GM12878 (cell line): ENCODE measurements around the gene HPD. TPM values are rescaled to one million over a fixed set of nuclear protein-coding genes. Genes with fewer than 3 reads are reported as not detected.

Experiments
- CBX5 ChIP-seq: sonication (generic); IDR thresholded peaks from 2 replicates; pipeline ENCODE4 v1.6.1; 2016; ENCODE audit warnings: low read depth, moderate library complexity, mild to moderate bottlenecking, inconsistent platforms
- CREM ChIP-seq: IDR thresholded peaks from 2 replicates; pipeline ENCODE4 v1.6.1; 2014; ENCODE audit warnings: antibody characterized with exemption, low read depth
- FOS ChIP-seq: IDR thresholded peaks from 3 replicates; pipeline ENCODE4 v1.6.1; 2011; ENCODE audit warnings: borderline replicate concordance; ENCODE audit not compliant: insufficient read length; ENCODE audit errors: extremely low read depth
- FOXK2 ChIP-seq: fragments of 450-650 bp; IDR thresholded peaks from 2 replicates; pipeline ENCODE4 v1.6.1; 2017; ENCODE audit warnings: mild to moderate bottlenecking, moderate library complexity
- IKZF1 ChIP-seq: fragments of 450-650 bp; conservative IDR thresholded peaks from 2 replicates; pipeline ENCODE4 v1.6.1; 2017; ENCODE audit warnings: antibody characterized with exemption, mild to moderate bottlenecking
- IKZF2 ChIP-seq, 2 experiments: fragments of 450-650 bp; IDR thresholded peaks; 2 replicates each; pipeline ENCODE4 v1.6.1; 2017; ENCODE audit warnings: mild to moderate bottlenecking in 2 of 2, moderate library complexity in 2 of 2
- JUNB ChIP-seq: IDR thresholded peaks from 2 replicates; pipeline ENCODE4 v1.6.1; 2016; ENCODE audit warnings: antibody characterized with exemption, mild to moderate bottlenecking
- LARP7 ChIP-seq: fragments of 450-650 bp; IDR thresholded peaks from 2 replicates; pipeline ENCODE4 v1.6.1; 2017; ENCODE audit warnings: mild to moderate bottlenecking
- MEF2B ChIP-seq: fragments of 450-650 bp; IDR thresholded peaks from 2 replicates; pipeline ENCODE4 v1.6.1; 2018; ENCODE audit warnings: mild to moderate bottlenecking, moderate library complexity; ENCODE audit not compliant: partially characterized antibody, poor library complexity, severe bottlenecking
- NR2C2 ChIP-seq: IDR thresholded peaks from 2 replicates; pipeline ENCODE4 v1.6.1; 2011; ENCODE audit warnings: borderline replicate concordance, low read depth; ENCODE audit not compliant: control insufficient read depth, insufficient read length
- PAX8 ChIP-seq: fragments of 450-650 bp; IDR thresholded peaks from 2 replicates; pipeline ENCODE4 v1.6.1; 2017; ENCODE audit warnings: mild to moderate bottlenecking, moderate library complexity
- POLR2AphosphoS2 ChIP-seq: IDR thresholded peaks from 2 replicates; pipeline ENCODE4 v1.6.1; 2011; ENCODE audit warnings: low read depth, mild to moderate bottlenecking, low read length, improper control_type of control experiment, moderate library complexity
- POU2F2 ChIP-seq: IDR thresholded peaks from 3 replicates; pipeline ENCODE4 v1.6.1; 2011; ENCODE audit warnings: low read depth, mild to moderate bottlenecking, low read length, borderline replicate concordance
- SIN3A ChIP-seq: IDR thresholded peaks from 2 replicates; pipeline ENCODE4 v1.6.1; 2012; ENCODE audit warnings: low read depth, low read length, improper control_type of control experiment
- SMC3 ChIP-seq: IDR thresholded peaks from 2 replicates; pipeline ENCODE4 v1.6.1; 2011; ENCODE audit warnings: low read length, improper control_type of control experiment, borderline replicate concordance
- SP1 ChIP-seq: IDR thresholded peaks from one replicate; pipeline ENCODE4 v1.6.1; 2011; ENCODE audit warnings: low read depth, low read length
- SREBF1 ChIP-seq: IDR thresholded peaks from 2 replicates; pipeline ENCODE4 v1.6.1; 2012; ENCODE audit warnings: mild to moderate bottlenecking, low read length
- SUZ12 ChIP-seq: fragments of 200-600 bp; sonication (generic); IDR thresholded peaks from one replicate; pipeline ENCODE4 v1.6.1; 2018; ENCODE audit warnings: antibody characterized with exemption, mild to moderate bottlenecking; ENCODE audit not compliant: unreplicated experiment
- YBX1 ChIP-seq: fragments of 450-650 bp; IDR thresholded peaks from 2 replicates; pipeline ENCODE4 v1.6.1; 2016; ENCODE audit warnings: antibody characterized with exemption
- YY1 ChIP-seq: IDR thresholded peaks from 2 replicates; pipeline ENCODE4 v1.6.1; 2011; ENCODE audit warnings: low read depth, mild to moderate bottlenecking, low read length
- ZZZ3 ChIP-seq: IDR thresholded peaks from 2 replicates; pipeline ENCODE4 v1.6.1; 2011; ENCODE audit warnings: low read depth; ENCODE audit not compliant: control insufficient read depth, insufficient read length
- polyA plus RNA-seq, 11 experiments: library from polyadenylated mRNA; depleted of rRNA in 4 of 11; unstranded in 6 of 11; stranded (reverse) in 5 of 11; fragments of >200 nt; fragmentation: Nextera tagmentation in 4 of 11; fragmentation: Illumina TruSeq in 1 of 11; extraction: Ambion mirVana in 4 of 11; extraction: Trizol in 1 of 11; gene quantifications; 1 replicate in 1 of 11; 2 replicates in 10 of 11; pipeline versions ENCODE4 v1.2.1 to v1.2.3, GENCODE V29; 2011 to 2016; ENCODE audit warnings: inconsistent platforms in 2 of 11, missing spikeins in 2 of 11, low read depth in 1 of 11
- total RNA-seq, 4 experiments: library from RNA; depleted of rRNA in 3 of 4; stranded (reverse); fragments of >200 nt in 3 of 4; fragmentation: Illumina TruSeq in 1 of 4; extraction: Trizol in 1 of 4; gene quantifications; 2 replicates each; pipeline versions ENCODE4 v1.2.1 to v1.2.3, GENCODE V29; 2013 to 2021
- TF ChIP-seq, protein P1 (sequence below): IDR thresholded peaks from 2 replicates; pipeline ENCODE4 v1.6.1; 2011; ENCODE audit warnings: borderline replicate concordance, low read depth, mild to moderate bottlenecking, moderate library complexity, mixed read lengths, low read length; ENCODE audit not compliant: insufficient read depth; ENCODE audit errors: extremely low read length
- TF ChIP-seq, protein P2 (sequence below): fragments of 450-650 bp; IDR thresholded peaks from 2 replicates; pipeline ENCODE4 v1.6.1; 2016; ENCODE audit warnings: mild to moderate bottlenecking
- TF ChIP-seq, protein P3 (sequence below): IDR thresholded peaks from 2 replicates; pipeline ENCODE4 v1.6.1; 2012; ENCODE audit warnings: low read depth, low read length, improper control_type of control experiment
- TF ChIP-seq, protein P4 (sequence below): IDR thresholded peaks from 2 replicates; pipeline ENCODE4 v1.6.1; 2012; ENCODE audit warnings: low read depth, low read length, improper control_type of control experiment
- TF ChIP-seq, protein P5 (sequence below): fragments of 450-650 bp; conservative IDR thresholded peaks from 2 replicates; pipeline ENCODE4 v1.6.1; 2017; ENCODE audit warnings: mild to moderate bottlenecking, moderate library complexity

HPD gene
- total and polyA plus RNA-seq, 10 of the 15 experiments (the other 5 are each of a cell fraction or from before 2014, with no cell fraction given): 0.04 to 0.69 (median 0.28) TPM; not detected in 7

DNA sequence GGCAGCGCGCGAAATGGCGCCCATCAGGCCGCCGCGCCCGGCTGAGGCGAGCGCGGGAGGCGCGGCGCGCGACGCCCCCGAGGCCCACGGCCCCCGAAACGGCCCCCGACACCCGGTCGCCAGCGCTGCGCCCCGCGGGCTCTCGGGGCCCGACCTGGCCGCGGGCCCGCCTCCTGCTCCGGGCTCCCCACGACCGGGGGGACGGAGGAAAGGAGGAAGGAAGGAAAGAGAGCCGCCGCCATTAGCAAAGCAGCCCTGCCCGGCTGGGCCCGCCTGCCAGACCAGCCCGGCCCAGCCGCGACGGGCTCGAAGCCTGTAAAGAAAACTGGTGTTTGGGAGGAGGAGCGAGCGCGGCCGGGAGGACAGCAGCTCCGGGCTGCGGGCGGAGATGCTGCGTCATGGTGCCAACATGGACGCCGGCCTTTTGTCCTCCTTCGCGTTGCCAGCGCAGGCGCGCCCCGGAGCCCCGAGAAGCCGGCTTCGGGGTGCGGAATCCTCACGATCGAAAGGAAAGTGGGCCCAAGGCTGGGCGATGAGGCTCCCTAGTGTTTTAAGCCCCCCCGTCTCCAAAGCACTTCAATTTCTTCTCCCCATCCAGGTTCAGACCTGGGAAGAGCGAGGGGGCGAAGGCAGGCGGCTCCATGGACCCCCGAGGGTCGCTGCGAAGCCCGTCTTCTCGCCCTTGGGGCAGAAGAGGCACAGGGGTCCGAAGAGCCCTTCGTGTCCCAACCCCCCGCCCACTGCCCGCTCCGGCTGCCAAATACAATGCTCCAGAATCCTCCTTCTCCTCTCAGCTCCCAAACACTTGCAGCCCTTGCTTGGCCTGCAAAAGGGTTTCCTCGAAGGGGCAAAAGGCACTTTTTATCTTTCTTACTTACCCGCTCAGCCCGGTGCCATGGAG is 57.7 kb downstream of the HPD start (continued):
- no peak for TF ChIP-seq MEF2B
- no peak for TF ChIP-seq NR2C2
- TF ChIP-seq YY1: peak; percentile 92
- TF ChIP-seq JUNB: no peak
- TF ChIP-seq, protein P1, sequence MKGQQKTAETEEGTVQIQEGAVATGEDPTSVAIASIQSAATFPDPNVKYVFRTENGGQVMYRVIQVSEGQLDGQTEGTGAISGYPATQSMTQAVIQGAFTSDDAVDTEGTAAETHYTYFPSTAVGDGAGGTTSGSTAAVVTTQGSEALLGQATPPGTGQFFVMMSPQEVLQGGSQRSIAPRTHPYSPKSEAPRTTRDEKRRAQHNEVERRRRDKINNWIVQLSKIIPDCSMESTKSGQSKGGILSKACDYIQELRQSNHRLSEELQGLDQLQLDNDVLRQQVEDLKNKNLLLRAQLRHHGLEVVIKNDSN: no peak
- no peak for TF ChIP-seq ZZZ3
- TF ChIP-seq SIN3A: 0 out of 2 replicates have a peak, but pooled peaks have one; percentile 40
- TF ChIP-seq SMC3: no peak
- TF ChIP-seq, protein P2, sequence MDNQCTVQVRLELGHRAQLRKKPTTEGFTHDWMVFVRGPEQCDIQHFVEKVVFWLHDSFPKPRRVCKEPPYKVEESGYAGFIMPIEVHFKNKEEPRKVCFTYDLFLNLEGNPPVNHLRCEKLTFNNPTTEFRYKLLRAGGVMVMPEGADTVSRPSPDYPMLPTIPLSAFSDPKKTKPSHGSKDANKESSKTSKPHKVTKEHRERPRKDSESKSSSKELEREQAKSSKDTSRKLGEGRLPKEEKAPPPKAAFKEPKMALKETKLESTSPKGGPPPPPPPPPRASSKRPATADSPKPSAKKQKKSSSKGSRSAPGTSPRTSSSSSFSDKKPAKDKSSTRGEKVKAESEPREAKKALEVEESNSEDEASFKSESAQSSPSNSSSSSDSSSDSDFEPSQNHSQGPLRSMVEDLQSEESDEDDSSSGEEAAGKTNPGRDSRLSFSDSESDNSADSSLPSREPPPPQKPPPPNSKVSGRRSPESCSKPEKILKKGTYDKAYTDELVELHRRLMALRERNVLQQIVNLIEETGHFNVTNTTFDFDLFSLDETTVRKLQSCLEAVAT: peak; percentile 80; the same call in 1 of the 2 replicates
- TF ChIP-seq, protein P3, sequence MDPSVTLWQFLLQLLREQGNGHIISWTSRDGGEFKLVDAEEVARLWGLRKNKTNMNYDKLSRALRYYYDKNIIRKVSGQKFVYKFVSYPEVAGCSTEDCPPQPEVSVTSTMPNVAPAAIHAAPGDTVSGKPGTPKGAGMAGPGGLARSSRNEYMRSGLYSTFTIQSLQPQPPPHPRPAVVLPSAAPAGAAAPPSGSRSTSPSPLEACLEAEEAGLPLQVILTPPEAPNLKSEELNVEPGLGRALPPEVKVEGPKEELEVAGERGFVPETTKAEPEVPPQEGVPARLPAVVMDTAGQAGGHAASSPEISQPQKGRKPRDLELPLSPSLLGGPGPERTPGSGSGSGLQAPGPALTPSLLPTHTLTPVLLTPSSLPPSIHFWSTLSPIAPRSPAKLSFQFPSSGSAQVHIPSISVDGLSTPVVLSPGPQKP: no peak
- TF ChIP-seq YBX1: no peak
- no peak for TF ChIP-seq CBX5
- TF ChIP-seq IKZF1: no peak; the same call in 1 of the 2 replicates
- TF ChIP-seq FOXK2: no peak
- TF ChIP-seq IKZF2 (IDR thresholded peaks at IDR 0.05): no peak
- TF ChIP-seq, protein P4, sequence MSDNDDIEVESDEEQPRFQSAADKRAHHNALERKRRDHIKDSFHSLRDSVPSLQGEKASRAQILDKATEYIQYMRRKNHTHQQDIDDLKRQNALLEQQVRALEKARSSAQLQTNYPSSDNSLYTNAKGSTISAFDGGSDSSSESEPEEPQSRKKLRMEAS: no peak
- TF ChIP-seq, protein P5, sequence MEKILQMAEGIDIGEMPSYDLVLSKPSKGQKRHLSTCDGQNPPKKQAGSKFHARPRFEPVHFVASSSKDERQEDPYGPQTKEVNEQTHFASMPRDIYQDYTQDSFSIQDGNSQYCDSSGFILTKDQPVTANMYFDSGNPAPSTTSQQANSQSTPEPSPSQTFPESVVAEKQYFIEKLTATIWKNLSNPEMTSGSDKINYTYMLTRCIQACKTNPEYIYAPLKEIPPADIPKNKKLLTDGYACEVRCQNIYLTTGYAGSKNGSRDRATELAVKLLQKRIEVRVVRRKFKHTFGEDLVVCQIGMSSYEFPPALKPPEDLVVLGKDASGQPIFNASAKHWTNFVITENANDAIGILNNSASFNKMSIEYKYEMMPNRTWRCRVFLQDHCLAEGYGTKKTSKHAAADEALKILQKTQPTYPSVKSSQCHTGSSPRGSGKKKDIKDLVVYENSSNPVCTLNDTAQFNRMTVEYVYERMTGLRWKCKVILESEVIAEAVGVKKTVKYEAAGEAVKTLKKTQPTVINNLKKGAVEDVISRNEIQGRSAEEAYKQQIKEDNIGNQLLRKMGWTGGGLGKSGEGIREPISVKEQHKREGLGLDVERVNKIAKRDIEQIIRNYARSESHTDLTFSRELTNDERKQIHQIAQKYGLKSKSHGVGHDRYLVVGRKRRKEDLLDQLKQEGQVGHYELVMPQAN: no peak
- TF ChIP-seq POU2F2: 0 out of 3 replicates have a peak, but pooled peaks have one; percentile 10
- TF ChIP-seq SREBF1: no peak
- no peak for TF ChIP-seq SP1
- no peak for TF ChIP-seq SUZ12
- no peak for TF ChIP-seq POLR2AphosphoS2
- 0 out of 2 replicates have a peak, but pooled peaks have one; percentile 71 for TF ChIP-seq PAX8
- peak; percentile 36; the same call in 1 of the 2 replicates for TF ChIP-seq CREM
- no peak for TF ChIP-seq FOS
- TF ChIP-seq LARP7: peak; percentile 53; the same call in 1 of the 2 replicates
